IMR-90 (cell line): ENCODE results near the gene RBKS.

Experiments used
- CTCF ChIP-seq: conservative IDR thresholded peaks from 2 replicates; pipeline ENCODE4 v1.5.1; 2012; ENCODE audit warnings: mild to moderate bottlenecking, low read depth, low read length, improper control_type of control experiment
- FOS ChIP-seq: fragments of 150-350 bp; IDR thresholded peaks from 2 replicates; pipeline ENCODE4 v1.6.1; 2016; ENCODE audit warnings: low read depth, low read length
- POLR2A ChIP-seq: IDR thresholded peaks from 2 replicates; pipeline ENCODE4 v1.6.1; 2012; ENCODE audit warnings: mild to moderate bottlenecking, low read depth, low read length
- RCOR1 ChIP-seq: IDR thresholded peaks from 2 replicates; pipeline ENCODE4 v1.6.1; 2012; ENCODE audit warnings: mild to moderate bottlenecking, low read length, improper control_type of control experiment; ENCODE audit not compliant: insufficient replicate concordance

GRCh38 chr2:27792759-27793158, 97.4 kb downstream of the RBKS start:
- TF ChIP-seq CTCF (no peak), POLR2A (no peak), FOS (no peak; the same call in 1 of the 2 replicates), RCOR1 (no peak)
